Measurements from ENCODE around the gene FBXO46.

Gene FBXO46

GRCh38 chr19:45764945-45765701 is 34.4 kb upstream of the FBXO46 start:
- Mint-ChIP-seq H3K9me3 (no peaks in the 10 kb centered on the region), H3K27ac (peak overlapping the region; percentile 85 to 96 (median 86)), H3K4me1 (peaks cover 10% of the 10 kb centered on the region), H3K36me3 (ENCODE audit: low read depth) (no peaks in the 10 kb centered on the region), H3K27me3 (ENCODE audit: low read depth) (peaks cover 4% of the 10 kb centered on the region), H3K4me3 (peak overlapping the region; percentile 79 to 86 (median 83))
- TF ChIP-seq CTCF (IDR thresholded peaks at IDR 0.05; ENCODE audit: unreplicated experiment in 3 of 3): no peak

- Mint-ChIP-seq H3K4me3 (peak overlapping the region; percentile 79 to 86 (median 83)), H3K4me1 (peaks cover 10% of the 10 kb centered on the region), H3K9me3 (no peaks in the 10 kb centered on the region), H3K27ac (peak overlapping the region; percentile 85 to 96 (median 86)), H3K36me3 (ENCODE audit: low read depth) (no peaks in the 10 kb centered on the region), H3K27me3 (ENCODE audit: low read depth) (peaks cover 4% of the 10 kb centered on the region)
- TF ChIP-seq CTCF (IDR thresholded peaks at IDR 0.05; ENCODE audit: unreplicated experiment in 3 of 3): no peak
Measured at GRCh38 chr19:45764475-45764874, 33.8 kb upstream of the FBXO46 start.

- Mint-ChIP-seq H3K36me3 (ENCODE audit: low read depth) (no peaks in the 10 kb centered on the region), H3K27ac (peak overlapping the region; percentile 85 to 96 (median 86)), H3K4me3 (peak overlapping the region in 2 of 3 experiments; percentile 37 to 46), H3K27me3 (ENCODE audit: low read depth) (peaks cover 4% of the 10 kb centered on the region), H3K9me3 (no peaks in the 10 kb centered on the region), H3K4me1 (peaks cover 10% of the 10 kb centered on the region)
- TF ChIP-seq CTCF (IDR thresholded peaks at IDR 0.05; ENCODE audit: unreplicated experiment in 3 of 3): no peak
Measured at GRCh38 chr19:45763691-45764294, 33.1 kb upstream of the FBXO46 start.

GRCh38 chr19:45762870-45763631 is 32.4 kb upstream of the FBXO46 start:
- H3K4me1 Mint-ChIP-seq: peaks cover 10% of the 10 kb centered on the region
- H3K36me3 Mint-ChIP-seq (ENCODE audit: low read depth): no peaks in the 10 kb centered on the region
- peaks cover 4% of the 10 kb centered on the region for H3K27me3 Mint-ChIP-seq (ENCODE audit: low read depth)
- TF ChIP-seq CTCF (IDR thresholded peaks at IDR 0.05; ENCODE audit: unreplicated experiment in 3 of 3): no peak
- H3K9me3 Mint-ChIP-seq: no peaks in the 10 kb centered on the region
- peak overlapping the region in 1 of 3 experiments; percentile 24 for H3K27ac Mint-ChIP-seq
- H3K4me3 Mint-ChIP-seq: no peak overlapping the region

- Mint-ChIP-seq H3K4me3 (no peak overlapping the region), H3K27ac (no peak overlapping the region), H3K9me3 (no peaks in the 10 kb centered on the region), H3K4me1 (peaks cover 10% of the 10 kb centered on the region), H3K27me3 (ENCODE audit: low read depth) (peaks cover 4% of the 10 kb centered on the region), H3K36me3 (ENCODE audit: low read depth) (no peaks in the 10 kb centered on the region)
- no peak for TF ChIP-seq CTCF (IDR thresholded peaks at IDR 0.05; ENCODE audit: unreplicated experiment in 3 of 3)
Measured at GRCh38 chr19:45761714-45762113, 31.0 kb upstream of the FBXO46 start.
